IPS-NIHi7 (cell line): ENCODE measurements around the gene AQP12A.
A peak's percentile ranks its signal among the peaks of the same experiment; 100 is the strongest.
"Not testable (repeated sequence)": the region's sequence is repeated elsewhere in the genome, so short reads cannot be mapped to it uniquely, and the experiment has no call there.

ENCODE experiments used
- DNase-seq: peaks from one replicate; pipeline ENCODE4 v3.0.0; 2012; ENCODE audit warnings: mixed read lengths; ENCODE audit errors: extremely low spot score

Gene AQP12A, protein sequence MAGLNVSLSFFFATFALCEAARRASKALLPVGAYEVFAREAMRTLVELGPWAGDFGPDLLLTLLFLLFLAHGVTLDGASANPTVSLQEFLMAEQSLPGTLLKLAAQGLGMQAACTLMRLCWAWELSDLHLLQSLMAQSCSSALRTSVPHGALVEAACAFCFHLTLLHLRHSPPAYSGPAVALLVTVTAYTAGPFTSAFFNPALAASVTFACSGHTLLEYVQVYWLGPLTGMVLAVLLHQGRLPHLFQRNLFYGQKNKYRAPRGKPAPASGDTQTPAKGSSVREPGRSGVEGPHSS

DNA sequence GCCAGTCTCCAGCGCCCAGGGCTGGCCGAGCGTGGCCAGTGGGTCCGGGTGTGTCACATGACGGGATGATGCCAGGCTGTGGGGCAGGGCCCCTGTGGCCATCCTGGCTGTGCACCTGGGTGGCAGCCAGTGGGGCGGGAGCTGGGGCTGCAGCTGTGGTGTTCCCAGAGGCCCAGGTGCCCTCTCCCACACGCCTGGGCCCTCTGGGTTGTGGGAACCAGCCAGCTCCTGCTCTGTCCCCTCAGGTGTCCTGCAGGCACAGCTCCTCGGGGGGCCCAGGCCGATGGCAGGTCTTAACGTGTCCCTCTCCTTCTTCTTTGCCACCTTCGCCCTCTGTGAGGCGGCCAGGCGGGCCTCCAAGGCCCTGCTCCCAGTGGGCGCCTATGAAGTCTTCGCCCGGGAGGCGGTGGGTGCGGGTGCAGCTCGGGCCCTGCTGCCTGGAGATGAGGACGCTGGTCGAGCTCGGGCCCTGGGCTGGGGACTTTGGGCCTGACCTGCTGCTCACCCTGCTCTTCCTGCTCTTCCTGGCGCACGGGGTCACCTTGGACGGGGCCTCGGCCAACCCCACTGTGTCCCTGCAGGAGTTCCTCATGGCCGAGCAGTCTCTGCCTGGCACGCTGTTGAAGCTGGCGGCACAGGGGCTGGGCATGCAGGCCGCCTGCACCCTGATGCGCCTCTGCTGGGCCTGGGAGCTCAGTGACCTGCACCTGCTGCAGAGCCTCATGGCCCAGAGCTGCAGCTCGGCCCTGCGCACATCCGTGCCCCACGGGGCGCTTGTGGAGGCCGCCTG lies at the start of gene AQP12A:
Gene AQP12A (plus strand): TSS at position 236 of the 790 bp plus-strand sequence. CDS start 48 bp downstream, at position 284.
- DNase-seq, result not testable (repeated sequence)

DNA sequence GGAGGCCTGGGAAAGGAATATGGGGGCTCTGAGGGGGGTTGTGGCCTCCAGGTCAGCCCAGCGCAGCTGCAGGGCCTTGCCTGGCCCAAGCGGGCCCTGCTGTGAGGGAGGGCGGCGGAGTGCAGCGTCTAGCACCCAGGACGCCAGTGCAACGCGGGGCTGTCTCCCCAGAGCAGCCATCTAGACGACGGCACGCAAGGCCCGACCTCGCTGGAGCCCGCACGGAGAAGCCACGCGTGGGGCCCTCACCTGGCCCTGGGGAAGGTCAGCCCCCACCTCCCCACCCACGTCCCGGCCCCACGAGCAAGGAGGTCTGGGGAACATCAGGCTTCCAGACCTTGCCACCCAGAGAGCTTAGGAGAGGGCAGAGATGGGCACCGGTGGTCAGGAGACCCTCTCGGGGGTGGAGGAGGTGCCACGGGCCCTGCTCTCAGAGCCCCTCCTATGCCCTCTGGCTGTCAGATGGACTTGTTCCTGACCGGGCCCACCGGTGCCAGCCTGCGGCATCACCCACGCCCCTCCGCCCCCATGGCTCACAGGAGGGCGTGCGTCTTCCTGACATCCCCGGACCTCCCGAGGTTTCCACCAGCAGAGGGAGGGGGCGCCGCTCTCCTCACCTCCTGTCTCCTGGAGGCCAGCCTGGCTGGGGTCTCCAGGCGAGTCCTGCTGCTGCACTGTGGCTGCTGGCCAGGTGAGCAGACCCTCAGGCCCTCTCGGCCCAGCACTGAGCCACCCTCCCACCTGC lies 49.4 kb upstream of the AQP12A start:
- peak; percentile 16 for DNase-seq

DNA sequence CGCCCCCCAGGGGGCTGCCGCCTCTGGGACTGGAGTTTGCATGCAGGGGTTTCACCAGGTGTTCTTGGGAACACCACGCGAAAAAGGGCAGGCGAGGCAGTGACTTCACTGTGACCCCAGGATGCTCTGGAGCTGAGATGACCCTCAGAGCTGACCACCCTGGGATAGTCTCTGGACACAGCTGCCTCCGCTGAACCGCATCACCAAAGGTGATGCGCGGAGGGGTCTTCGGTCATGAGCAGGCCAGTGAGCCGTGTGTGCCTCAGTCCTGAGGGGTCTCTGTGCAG lies 48.9 kb upstream of the AQP12A start:
- no peak for DNase-seq

DNA sequence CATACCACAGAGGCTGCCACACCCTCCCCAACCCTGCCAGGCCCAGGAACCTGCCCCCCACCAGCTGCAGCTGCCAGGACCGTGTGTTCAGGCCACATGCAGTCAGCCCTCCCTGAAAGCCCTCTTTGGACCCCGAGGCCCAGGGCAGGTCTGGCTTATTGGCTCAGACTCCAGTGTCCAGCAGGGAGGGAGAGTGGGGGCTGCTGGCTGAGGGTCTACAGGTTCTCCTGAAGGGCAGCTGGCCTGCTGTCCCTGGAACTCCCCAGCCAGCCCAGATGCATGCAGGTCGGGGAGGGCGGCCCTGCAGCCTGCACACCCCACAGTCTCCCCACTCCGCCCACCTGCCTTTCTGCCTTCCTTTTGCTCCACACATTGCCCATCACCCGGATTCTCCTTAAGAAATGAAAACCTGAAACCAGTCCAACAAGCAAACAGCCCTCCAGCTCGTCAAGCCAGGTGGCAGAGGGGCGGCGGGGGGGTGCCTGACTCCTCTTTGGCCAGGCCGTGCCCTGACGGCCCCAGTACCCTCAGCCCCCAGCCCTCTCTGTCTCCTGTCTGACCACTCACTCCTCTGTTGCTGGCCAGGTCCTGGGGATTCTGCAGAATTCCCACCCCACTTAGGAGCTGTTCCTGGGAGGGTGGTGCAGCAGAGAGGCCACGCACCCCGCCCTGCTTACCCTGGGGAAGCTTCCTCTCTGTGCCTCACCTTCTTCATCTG lies 48.4 kb upstream of the AQP12A start:
- DNase-seq, result peak; percentile 10

DNA sequence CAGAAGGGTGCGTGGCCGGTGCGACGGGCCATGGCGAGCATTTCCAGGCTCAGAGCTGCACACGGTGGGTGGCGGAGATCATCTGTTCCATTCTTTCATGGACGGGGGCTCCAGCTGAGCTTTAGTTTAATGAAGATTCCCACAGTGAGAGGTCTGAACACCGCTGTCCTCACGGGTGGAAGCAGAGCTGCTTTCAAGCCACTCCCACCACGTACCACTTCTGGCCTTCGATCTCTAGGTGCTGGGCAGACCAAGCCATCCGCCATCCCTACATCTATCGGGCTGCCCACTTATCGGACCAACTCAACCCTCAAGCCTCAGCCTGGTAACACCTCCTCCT lies 47.9 kb upstream of the AQP12A start:
- DNase-seq, result peak; percentile 6

DNA sequence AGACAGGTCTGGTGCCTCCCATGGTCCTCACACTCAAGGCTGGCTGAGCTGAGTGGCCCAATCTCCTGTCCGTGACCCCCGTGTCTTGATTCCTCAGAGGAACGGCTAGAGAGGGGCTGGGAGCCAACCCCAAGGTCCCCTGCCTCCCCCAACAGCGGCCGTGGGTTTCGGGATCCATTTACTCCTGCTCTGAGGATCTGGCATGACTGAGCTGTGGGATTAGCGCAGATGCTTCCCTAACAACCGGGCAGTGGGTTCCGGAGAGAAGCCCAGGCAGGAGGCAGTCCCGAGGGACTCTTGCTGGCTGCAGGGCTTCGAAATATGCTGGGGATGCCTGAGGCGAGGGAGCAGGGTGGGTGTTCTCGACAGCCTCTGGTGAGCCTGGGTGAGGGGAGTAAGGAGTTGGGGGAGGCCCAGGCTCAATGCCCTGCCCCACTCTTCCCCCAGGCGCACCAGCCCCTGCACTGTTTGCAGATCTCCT lies 47.5 kb upstream of the AQP12A start:
- peak; percentile 11 for DNase-seq

DNA sequence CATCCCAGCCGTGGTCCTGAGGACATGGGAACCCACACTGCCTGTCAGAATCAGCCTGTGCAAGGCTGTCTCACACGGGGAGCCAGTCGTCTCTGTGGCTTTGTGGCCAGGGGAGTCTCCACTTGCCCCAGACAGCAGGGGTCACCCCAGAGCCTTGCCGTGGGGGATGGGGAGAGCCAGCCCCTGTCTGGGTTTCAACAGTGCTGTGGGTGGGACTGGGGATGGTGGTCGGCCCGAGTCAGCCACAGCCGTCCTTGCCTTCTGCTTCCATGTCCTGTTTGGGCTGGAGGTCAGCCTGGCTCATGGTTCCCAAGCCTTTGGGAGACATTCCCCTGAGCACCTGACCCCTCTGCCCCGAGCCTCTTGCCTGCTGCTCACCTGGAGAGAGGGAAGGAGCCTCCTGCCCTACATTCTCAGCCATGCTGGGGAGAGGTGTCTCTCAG lies 46.8 kb upstream of the AQP12A start:
- DNase-seq, result peak; percentile 12

DNA sequence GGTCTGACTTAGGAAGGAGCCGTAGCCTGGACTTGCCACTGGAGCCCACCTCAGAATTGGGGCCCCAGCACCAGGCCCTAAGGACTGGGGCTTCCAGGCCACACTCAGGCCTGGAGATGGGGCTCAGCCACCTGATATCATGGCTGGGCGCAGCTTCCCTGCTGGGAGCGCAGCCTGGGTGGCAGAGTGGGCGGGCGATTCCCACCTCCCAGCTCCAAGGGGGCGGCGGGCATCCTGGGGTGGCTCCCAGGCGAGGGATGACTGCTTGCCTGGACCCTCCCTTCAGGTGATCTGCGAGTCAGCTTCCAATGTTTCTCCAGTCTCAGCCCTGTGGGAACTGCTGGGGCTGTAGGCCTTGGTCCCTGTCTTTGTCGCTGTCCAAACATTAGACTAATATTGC lies 46.3 kb upstream of the AQP12A start:
- peak; percentile 5 for DNase-seq

DNA sequence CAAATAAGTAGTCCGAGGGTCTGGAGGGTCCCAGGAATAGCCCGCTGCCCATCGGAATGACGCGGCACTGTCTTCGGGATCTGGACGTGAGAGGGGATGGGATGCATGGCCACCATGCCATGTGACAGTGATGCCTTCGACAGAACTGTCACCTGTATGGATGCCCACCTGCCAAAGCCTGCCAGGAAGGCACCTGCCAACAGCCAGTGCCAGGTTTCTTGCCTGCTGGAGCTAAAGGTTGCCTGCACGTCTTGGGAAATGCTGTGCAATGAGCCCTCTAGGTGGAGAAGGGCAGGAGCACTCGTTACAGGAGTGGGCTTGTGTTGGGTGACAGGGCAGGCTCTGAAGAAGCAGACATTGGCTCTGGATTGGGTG lies 45.9 kb upstream of the AQP12A start:
- peak; percentile 4 for DNase-seq

DNA sequence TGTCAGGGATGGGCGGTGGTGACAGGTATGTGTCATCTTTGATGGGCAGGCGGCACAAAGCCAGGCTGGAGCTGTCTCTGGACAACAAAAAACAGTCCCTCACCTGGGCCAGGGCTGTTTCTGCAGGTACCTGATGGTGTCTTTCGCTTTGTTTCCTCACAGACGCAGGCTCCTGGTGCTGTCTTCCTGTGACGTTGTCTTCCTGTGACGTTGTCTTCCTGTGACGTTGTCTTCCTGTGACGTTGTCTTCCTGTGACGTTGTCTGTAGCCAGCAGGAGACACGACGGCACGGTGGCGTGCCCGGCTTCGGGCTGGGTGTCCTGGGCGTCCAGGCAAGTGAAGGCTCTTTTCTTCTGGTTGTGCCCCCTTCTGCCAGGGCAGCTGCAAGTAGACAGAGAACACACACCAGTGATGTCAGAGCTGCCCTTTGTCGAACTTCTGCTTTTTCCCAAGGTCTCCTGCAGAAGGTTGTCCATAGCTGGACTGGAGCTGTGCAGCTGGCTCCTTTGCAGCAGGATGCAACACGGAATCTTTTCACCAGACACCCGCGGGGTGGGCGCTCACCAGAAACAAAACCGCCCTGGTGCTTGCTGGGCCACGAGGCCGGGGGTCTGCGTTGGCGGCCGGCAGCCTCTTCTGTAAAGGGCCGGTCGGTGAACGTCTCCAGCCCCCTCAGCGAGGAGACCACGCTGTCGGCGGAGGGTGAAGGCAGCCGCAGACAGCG lies 45.3 kb upstream of the AQP12A start:
- peak; percentile 6 for DNase-seq

DNA sequence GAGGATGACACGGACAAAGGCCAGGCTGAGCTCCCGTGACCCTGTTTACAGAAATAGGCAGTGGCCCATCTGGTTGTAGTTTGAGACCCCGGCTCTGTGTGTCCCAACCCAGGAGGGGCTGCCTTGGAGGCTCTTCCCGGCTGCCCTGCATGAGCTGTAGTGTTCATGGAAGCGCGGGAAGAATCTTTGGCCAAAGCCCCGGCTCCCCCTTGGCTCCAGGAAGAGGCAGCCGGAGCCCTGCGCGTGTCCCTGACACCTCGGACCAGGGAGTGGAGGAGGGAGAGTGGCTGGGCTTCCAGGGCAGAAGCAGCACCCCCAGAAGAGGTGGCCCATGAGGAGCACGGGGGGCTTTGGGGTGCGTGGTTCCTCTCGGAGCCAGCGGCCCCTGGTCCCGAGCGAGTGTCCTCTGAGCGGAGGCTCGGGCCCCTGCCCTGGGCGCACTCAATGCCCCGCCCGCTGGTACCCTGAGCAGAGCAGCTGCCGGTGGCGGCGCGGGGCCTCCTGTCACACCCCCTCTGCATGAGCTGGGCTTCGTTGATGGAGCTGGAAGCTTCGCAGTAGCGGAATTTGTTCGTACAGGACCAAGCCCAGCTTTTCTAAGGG lies 44.7 kb upstream of the AQP12A start:
- peak; percentile 10 for DNase-seq

DNA sequence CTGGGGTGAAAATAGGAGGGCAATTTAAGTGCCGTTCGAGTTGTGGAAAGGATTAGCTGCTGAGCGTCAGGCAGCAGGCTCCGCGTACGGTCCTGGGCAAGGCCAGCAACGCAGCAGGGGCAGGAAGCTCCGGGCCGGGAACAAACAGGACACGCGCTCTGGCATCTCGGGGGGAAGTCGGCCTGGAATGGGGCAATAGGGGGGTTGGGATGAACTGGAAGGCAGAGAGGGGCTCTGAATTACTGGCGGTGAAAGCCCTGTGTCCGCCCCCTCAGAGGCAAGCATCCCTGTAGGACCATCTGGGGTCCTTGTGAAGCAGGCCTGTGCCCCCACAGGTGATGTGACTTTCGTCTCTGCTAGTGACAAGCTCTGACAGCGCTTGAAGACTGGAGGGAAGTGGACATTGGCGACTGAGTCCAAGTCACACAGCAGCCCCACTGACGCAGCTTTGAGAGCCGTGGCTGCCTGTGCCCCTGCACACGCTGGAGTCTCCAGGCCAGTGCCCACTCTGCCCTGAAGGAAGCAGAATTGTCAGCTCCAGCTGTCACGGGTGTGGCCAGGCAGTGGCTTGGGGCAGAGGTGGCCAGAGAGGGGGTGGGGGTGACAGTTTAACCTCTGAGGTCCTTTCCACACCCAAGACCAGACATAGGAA lies 44.0 kb upstream of the AQP12A start:
- no peak for DNase-seq

DNA sequence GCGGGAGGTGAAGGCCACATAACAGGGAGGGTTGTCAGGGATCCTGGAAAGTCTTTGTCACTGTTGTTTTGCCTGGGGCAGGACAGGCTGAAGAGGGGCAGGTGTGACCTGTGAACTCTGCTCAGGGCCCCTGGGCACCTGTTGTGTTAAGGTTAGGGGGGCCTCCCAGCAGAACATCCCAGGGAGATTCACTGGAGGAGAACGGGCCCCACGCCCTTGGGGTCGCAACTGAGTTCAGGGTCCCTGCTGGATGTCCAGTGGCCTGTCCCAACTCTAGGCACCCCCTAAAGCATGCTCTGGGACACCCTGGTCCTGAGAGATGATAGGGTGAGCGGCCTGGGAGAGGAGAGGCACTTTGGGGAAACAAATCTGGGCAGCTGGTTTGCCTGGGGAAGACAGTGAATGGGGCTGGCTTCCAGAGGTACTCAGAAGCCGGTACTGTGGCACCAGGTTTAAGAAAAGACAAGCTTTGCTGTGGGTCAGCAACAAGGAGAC lies 43.5 kb upstream of the AQP12A start:
- DNase-seq, result peak; percentile 5

DNA sequence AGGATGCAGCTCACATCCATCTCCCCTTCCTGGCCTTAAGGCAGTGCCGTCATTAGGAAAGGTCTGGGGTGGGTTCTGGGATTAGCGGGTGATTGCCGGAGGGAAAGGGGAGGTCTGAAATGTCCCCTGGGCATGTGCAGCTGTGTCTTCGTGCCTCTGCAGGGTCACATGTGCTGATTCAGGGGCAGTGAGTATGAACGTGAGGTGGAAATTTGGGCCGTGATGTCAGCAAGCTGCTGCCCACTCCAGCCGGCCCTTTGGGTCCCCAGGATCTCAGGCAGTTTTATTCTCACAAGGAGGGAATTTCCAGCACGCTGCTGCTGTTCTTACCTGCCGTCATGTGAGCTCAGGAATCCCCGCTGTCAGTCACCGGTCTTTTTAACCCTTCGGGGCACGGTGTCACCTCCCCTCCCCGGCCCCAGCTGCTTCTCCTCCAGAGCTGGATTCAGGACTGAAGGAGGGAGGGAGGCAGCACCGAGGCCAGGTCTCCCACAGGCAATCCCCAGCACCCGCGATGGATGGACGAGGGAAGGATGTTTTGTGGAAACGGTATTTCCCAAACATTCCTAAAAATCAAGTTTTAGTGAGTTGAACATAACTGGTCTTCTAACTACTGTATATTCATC lies 42.9 kb upstream of the AQP12A start:
- DNase-seq, result peak; percentile 44

DNA sequence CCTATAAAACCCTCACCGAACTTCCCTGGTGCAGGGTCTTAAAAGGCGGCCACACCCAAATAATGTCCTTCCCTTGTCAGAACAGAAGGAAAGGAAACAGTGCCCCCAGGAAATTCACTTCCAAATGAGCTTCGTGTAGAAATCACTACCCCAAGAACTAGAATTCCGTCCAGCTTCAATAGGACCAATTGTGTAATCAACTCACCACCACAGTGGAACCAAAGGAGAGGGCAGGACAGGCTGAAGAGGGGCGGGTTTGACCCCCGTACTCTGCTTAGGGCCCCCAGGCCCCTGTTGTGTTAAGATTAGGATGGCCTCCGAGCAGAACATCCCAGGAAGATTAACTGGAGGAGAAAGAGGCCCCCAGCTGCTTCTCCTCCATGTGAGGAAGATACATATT lies 42.3 kb upstream of the AQP12A start:
- DNase-seq, result peak; percentile 5

DNA sequence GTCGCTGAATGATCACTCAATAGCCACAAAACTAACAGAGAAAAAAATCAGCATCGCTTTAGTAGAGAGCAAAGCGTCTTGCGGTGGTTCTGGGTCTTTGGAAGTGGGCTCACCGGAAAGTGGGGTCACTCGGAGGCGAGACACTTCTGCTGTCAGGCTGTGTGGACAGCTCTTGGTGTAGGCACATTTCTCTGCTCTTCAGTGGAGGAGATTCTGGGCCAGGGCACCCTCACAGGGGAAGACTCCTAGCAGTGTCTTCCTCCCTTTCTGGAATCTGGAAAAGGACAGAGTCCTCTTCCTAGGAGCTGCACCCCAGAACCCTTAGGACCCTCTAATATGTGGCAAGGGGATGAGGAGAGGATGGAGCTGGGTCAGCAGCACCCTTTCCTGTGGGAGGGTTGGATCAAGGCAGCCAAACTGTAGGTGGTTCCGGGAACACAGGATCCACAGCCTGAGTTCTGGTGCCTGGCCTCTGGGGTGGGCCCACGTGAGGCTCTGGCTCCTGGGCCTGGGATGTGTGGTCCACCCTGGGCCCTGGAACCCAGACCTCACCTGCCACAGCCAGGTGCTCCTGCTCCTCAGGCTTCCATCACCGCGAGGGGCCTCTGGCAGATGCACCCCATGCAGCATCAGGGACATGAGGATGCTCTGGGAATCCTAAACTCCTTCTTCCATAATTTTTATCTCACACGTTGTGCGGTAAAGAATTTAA lies 41.3 kb upstream of the AQP12A start:
- DNase-seq, result peak; percentile 5

DNA sequence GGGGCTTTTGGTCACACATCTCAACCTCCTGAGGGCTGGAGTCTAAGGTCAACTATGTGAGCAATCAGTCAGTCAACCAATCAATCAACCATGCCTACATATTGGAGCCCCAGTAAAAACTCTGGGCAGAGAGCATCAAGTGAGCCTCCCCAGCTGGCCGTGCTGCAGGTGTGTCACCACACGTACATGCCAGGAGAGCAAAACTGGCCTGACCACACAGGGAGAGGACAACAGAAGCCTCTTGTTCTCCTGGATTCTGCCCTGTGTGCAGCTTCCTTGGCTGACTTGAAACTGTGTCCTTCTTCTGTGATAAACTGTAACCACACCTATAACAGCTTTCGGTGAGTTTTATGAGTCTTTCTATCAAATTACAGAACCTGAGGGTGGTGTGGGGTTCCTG lies 40.5 kb upstream of the AQP12A start:
- no peak for DNase-seq

DNA sequence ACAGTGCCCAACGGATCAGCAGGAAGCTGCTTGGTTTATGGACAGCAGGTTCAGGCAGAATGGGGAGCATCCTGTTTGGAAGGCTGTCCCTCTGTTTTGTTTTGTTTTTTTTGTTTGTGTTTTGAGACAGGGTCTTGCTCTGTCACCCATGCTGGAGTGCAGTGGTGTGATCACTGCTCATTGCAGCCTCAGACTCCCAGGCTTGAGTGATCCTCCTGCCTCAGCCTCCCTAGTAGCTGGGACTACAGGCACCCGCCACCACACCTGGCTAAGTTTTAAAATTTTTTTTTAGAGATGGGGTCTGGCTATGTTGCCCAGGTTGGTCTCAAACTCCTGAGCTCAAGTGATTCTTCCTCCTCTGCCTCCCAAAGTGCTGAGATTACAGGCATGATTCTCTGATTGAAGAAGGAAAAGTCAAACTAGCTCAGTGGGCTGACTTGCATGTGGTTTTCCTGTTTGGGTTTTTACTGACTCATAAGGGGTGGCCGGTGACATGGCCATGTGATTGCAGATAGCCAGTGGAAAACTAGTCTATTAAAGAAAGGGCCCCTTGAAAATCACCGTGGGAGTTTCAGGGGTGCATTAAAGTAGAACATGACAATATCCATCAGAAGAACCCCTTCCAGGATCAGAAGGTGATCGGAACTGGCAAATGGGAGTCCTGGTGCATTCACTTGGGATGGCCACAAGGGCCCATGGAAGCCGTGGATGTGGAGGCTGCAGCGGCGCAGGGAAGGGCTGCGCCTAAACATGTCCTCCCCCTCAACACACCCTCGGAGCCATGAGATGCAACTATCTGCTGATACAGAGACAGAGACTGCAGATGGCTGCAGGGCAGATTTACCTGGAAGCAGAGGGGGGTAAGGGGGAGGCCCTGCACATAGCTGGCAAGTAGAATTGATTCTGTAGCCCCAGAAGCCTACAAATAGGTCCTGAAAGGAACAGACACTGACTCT lies 35.5 kb upstream of the AQP12A start:
- DNase-seq, result no peak
